Body of pancreas (tissue), 4 donors: ENCODE measurements around the gene COL5A2.

Experiments
- POLR2A ChIP-seq, 3 donors: fragments of 450-650 bp; IDR thresholded peaks; one replicate each; pipeline ENCODE4 v1.6.1; 2016; ENCODE audit warnings: antibody characterized with exemption in 3 of 3, mild to moderate bottlenecking in 2 of 3
- TF ChIP-seq, protein P1 (sequence below), 7 experiments: fragments of 450-650 bp in 4 of 7; fragments of 200-600 bp in 3 of 7; sonication (generic) in 3 of 7; IDR thresholded peaks; one replicate each; pipeline ENCODE4 v1.5.1; 2016 to 2019; ENCODE audit warnings: antibody characterized with exemption in 7 of 7

DNA sequence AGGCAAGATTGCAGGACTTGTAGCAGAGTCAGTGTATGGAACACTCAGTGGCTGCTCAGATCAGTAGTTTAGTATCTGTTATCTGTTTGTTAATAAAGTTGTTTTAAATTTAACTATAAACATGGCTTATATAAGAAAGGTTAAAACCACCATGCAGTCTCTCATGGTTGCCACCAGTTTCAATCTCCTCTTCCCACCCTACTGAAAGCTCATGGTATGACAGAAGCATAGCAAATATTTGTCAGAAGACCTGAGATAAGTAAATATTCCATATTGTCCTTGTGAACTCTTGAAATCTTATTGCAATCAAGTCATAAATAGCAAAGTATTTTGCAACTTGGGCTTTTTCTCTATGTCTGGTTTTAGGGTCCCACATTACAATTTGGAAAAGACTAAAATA is 2.1 kb upstream of the COL5A2 start:
- TF ChIP-seq, protein P1, sequence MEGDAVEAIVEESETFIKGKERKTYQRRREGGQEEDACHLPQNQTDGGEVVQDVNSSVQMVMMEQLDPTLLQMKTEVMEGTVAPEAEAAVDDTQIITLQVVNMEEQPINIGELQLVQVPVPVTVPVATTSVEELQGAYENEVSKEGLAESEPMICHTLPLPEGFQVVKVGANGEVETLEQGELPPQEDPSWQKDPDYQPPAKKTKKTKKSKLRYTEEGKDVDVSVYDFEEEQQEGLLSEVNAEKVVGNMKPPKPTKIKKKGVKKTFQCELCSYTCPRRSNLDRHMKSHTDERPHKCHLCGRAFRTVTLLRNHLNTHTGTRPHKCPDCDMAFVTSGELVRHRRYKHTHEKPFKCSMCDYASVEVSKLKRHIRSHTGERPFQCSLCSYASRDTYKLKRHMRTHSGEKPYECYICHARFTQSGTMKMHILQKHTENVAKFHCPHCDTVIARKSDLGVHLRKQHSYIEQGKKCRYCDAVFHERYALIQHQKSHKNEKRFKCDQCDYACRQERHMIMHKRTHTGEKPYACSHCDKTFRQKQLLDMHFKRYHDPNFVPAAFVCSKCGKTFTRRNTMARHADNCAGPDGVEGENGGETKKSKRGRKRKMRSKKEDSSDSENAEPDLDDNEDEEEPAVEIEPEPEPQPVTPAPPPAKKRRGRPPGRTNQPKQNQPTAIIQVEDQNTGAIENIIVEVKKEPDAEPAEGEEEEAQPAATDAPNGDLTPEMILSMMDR (IDR thresholded peaks at IDR 0.05) = no peak
- no peak for TF ChIP-seq POLR2A (IDR thresholded peaks at IDR 0.05)
